GM12878 (cell line): ENCODE data around the gene ZDBF2. TPM values are rescaled to one million over a fixed set of nuclear protein-coding genes. Genes with fewer than 3 reads are reported as not detected.

Source experiments
- ATF7 ChIP-seq: fragments of 450-650 bp; IDR thresholded peaks from 2 replicates; pipeline ENCODE4 v1.6.1; 2016; ENCODE audit warnings: low read depth, mild to moderate bottlenecking
- GATAD2B ChIP-seq: fragments of 450-650 bp; conservative IDR thresholded peaks from 2 replicates; pipeline ENCODE4 v1.6.1; 2017; ENCODE audit warnings: low read depth, mild to moderate bottlenecking, moderate library complexity
- IRF4 ChIP-seq: IDR thresholded peaks from 2 replicates; pipeline ENCODE4 v1.6.1; 2011; ENCODE audit warnings: low read depth, low read length
- LARP7 ChIP-seq: fragments of 450-650 bp; IDR thresholded peaks from 2 replicates; pipeline ENCODE4 v1.6.1; 2017; ENCODE audit warnings: mild to moderate bottlenecking
- MEF2A ChIP-seq: IDR thresholded peaks from 2 replicates; pipeline ENCODE4 v1.6.1; 2011; ENCODE audit warnings: low read depth, mild to moderate bottlenecking, low read length, moderate library complexity; ENCODE audit not compliant: insufficient read depth
- RAD51 ChIP-seq: fragments of 450-650 bp; IDR thresholded peaks from 2 replicates; pipeline ENCODE4 v1.6.1; 2016; ENCODE audit warnings: moderate library complexity, mild to moderate bottlenecking, inconsistent platforms
- TCF7 ChIP-seq: IDR thresholded peaks from 2 replicates; pipeline ENCODE4 v1.6.1; 2014; ENCODE audit warnings: antibody characterized with exemption, borderline replicate concordance
- polyA plus RNA-seq, 11 experiments: library from polyadenylated mRNA; depleted of rRNA in 4 of 11; unstranded in 6 of 11; stranded (reverse) in 5 of 11; fragments of >200 nt; fragmentation: Nextera tagmentation in 4 of 11; fragmentation: Illumina TruSeq in 1 of 11; extraction: Ambion mirVana in 4 of 11; extraction: Trizol in 1 of 11; gene quantifications; 1 replicate in 1 of 11; 2 replicates in 10 of 11; pipeline versions ENCODE4 v1.2.1 to v1.2.3, GENCODE V29; 2011 to 2016; ENCODE audit warnings: inconsistent platforms in 2 of 11, missing spikeins in 2 of 11, low read depth in 1 of 11
- total RNA-seq, 4 experiments: library from RNA; depleted of rRNA in 3 of 4; stranded (reverse); fragments of >200 nt in 3 of 4; fragmentation: Illumina TruSeq in 1 of 4; extraction: Trizol in 1 of 4; gene quantifications; 2 replicates each; pipeline versions ENCODE4 v1.2.1 to v1.2.3, GENCODE V29; 2013 to 2021
- TF ChIP-seq, protein P1 (sequence below): IDR thresholded peaks from 2 replicates; pipeline ENCODE4 v1.6.1; 2012; ENCODE audit warnings: low read depth, low read length, improper control_type of control experiment
- TF ChIP-seq, protein P2 (sequence below): fragments of 450-650 bp; IDR thresholded peaks from 2 replicates; pipeline ENCODE4 v1.6.1; 2018; ENCODE audit warnings: mild to moderate bottlenecking, low read depth, moderate library complexity; ENCODE audit not compliant: partially characterized antibody
- TF ChIP-seq, protein P3 (sequence below): IDR thresholded peaks from 2 replicates; pipeline ENCODE4 v1.6.1; 2011; ENCODE audit warnings: borderline replicate concordance, low read depth, mild to moderate bottlenecking, moderate library complexity, low read length; ENCODE audit not compliant: insufficient read depth, poor library complexity, severe bottlenecking

ZDBF2 gene
- total and polyA plus RNA-seq, 10 of the 15 experiments (the other 5 are each of a cell fraction or from before 2014, with no cell fraction given), result 0.60 to 21.1 (median 4.2) TPM

- TF ChIP-seq TCF7, result no peak
- TF ChIP-seq IRF4, result no peak
- TF ChIP-seq, protein P1, sequence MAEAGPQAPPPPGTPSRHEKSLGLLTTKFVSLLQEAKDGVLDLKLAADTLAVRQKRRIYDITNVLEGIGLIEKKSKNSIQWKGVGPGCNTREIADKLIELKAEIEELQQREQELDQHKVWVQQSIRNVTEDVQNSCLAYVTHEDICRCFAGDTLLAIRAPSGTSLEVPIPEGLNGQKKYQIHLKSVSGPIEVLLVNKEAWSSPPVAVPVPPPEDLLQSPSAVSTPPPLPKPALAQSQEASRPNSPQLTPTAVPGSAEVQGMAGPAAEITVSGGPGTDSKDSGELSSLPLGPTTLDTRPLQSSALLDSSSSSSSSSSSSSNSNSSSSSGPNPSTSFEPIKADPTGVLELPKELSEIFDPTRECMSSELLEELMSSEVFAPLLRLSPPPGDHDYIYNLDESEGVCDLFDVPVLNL, result no peak
- TF ChIP-seq, protein P2, sequence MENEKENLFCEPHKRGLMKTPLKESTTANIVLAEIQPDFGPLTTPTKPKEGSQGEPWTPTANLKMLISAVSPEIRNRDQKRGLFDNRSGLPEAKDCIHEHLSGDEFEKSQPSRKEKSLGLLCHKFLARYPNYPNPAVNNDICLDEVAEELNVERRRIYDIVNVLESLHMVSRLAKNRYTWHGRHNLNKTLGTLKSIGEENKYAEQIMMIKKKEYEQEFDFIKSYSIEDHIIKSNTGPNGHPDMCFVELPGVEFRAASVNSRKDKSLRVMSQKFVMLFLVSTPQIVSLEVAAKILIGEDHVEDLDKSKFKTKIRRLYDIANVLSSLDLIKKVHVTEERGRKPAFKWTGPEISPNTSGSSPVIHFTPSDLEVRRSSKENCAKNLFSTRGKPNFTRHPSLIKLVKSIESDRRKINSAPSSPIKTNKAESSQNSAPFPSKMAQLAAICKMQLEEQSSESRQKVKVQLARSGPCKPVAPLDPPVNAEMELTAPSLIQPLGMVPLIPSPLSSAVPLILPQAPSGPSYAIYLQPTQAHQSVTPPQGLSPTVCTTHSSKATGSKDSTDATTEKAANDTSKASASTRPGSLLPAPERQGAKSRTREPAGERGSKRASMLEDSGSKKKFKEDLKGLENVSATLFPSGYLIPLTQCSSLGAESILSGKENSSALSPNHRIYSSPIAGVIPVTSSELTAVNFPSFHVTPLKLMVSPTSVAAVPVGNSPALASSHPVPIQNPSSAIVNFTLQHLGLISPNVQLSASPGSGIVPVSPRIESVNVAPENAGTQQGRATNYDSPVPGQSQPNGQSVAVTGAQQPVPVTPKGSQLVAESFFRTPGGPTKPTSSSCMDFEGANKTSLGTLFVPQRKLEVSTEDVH, result no peak
- TF ChIP-seq, protein P3, sequence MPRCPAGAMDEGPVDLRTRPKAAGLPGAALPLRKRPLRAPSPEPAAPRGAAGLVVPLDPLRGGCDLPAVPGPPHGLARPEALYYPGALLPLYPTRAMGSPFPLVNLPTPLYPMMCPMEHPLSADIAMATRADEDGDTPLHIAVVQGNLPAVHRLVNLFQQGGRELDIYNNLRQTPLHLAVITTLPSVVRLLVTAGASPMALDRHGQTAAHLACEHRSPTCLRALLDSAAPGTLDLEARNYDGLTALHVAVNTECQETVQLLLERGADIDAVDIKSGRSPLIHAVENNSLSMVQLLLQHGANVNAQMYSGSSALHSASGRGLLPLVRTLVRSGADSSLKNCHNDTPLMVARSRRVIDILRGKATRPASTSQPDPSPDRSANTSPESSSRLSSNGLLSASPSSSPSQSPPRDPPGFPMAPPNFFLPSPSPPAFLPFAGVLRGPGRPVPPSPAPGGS, result no peak
- TF ChIP-seq GATAD2B, result no peak
- TF ChIP-seq LARP7, result no peak
- no peak for TF ChIP-seq RAD51
- TF ChIP-seq ATF7, result no peak
- TF ChIP-seq MEF2A, result no peak
Observed at GRCh38 chr2:206349375-206349774, 74.9 kb downstream of the ZDBF2 start (continued).
